Bronchial epithelial cell (primary cell): Measurements from ENCODE around the gene B4GALNT2. TPM values are rescaled to one million over a fixed set of nuclear protein-coding genes. Genes with fewer than 3 reads are reported as not detected.
A peak's percentile ranks its signal among the peaks of the same experiment; 100 is the strongest.

Experiments
- DNase-seq: peaks from one replicate; pipeline ENCODE4 v3.0.0-alpha.2; 2010; ENCODE audit warnings: low read depth
- FAIRE-seq: peaks from 2 replicates; lab custom pipeline; 2011; peaks lifted over from hg19 to GRCh38; lab: Jason Lieb, UNC
- H3K27me3 ChIP-seq: 2 replicates; pipeline ENCODE4 v1.5.1; 2011; ENCODE audit warnings: low read length; ENCODE audit not compliant: control insufficient read depth, insufficient read depth
- H3K36me3 ChIP-seq: 2 replicates; pipeline ENCODE4 v1.5.1; 2011; ENCODE audit warnings: low read length; ENCODE audit not compliant: control insufficient read depth, insufficient read depth
- H3K4me3 ChIP-seq: 2 replicates; pipeline ENCODE4 v1.5.1; 2011; ENCODE audit warnings: mild to moderate bottlenecking, low read depth, low read length, control low read depth
- CTCF ChIP-seq: IDR thresholded peaks from 2 replicates; pipeline ENCODE4 v1.5.1; 2011; ENCODE audit warnings: mild to moderate bottlenecking, moderate library complexity, low read length, control low read depth, inconsistent platforms; ENCODE audit not compliant: insufficient read depth, severe bottlenecking
- total RNA-seq: library from RNA; depleted of rRNA; stranded (reverse); fragments of >200 nt; gene quantifications from 2 replicates; pipeline ENCODE4 v1.2.1, GENCODE V29; 2014

The B4GALNT2 gene
- total RNA-seq, 1 donor from 2014 or later, result 4.2 TPM

- H3K4me3 ChIP-seq, result no peak overlapping the region
- DNase-seq (peak; percentile 41), FAIRE-seq (no peak)
- no peaks in the 10 kb centered on the region for H3K36me3 ChIP-seq
- H3K27me3 ChIP-seq, result no peaks in the 10 kb centered on the region
- TF ChIP-seq CTCF, result no peak
Measured at GRCh38 chr17:49106321-49107210, 26.0 kb upstream of the B4GALNT2 start.

GRCh38 chr17:49107211-49107557, 25.4 kb upstream of the B4GALNT2 start:
- FAIRE-seq, result no peak
- no peak overlapping the region for H3K4me3 ChIP-seq
- H3K27me3 ChIP-seq, result no peaks in the 10 kb centered on the region
- H3K36me3 ChIP-seq, result no peaks in the 10 kb centered on the region
- DNase-seq, result no peak
- TF ChIP-seq CTCF, result no peak

GRCh38 chr17:49108318-49108717, 24.3 kb upstream of the B4GALNT2 start:
- no peaks in the 10 kb centered on the region for H3K27me3 ChIP-seq
- H3K36me3 ChIP-seq, result no peaks in the 10 kb centered on the region
- H3K4me3 ChIP-seq, result no peak overlapping the region
- FAIRE-seq (no peak), DNase-seq (peak; percentile 68)
- no peak for TF ChIP-seq CTCF

DNA sequence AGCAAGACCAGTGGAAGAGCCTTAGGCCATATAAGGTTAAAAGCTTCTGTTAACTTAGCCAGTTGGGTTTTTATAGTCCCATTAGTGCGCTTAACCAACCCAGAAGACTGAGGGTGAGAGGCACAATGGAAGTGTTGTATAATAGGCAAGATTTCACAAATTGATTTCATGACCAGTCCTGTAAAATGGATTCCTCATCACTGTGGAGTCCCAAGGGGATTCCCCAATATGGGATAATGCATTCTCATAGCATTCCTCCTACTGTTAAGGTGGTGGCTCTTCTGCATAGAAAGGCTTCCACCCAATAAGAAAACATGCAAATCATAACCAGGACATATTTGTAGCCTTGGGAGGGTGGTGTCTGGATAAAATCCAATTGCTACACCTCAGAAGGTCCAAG, 22.1 kb upstream of the B4GALNT2 start:
- DNase-seq (peak; percentile 86), FAIRE-seq (no peak)
- no peak for TF ChIP-seq CTCF
- no peaks in the 10 kb centered on the region for H3K36me3 ChIP-seq
- H3K4me3 ChIP-seq, result no peak overlapping the region
- no peaks in the 10 kb centered on the region for H3K27me3 ChIP-seq

DNA sequence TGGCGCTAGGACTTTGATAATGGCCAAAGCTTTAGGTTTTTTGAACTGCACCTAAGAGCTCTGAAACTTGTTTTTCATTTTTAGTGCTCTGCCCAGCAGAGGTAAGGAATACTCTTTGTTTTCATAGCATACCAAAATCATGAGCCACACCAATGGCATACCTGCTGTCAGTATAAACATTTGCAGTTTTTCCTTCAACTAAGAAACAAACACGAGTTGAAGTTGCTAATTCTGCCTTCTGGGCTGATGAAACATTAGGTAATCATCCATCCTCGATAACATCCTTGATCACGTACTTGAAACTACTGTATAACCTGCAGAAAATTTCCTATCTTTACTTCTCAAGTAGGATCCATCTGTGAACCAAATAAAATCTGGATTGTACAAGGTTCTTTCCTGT, 20.6 kb upstream of the B4GALNT2 start:
- no peak for TF ChIP-seq CTCF
- FAIRE-seq (peak; percentile 32), DNase-seq (peak; percentile 81)
- Histone ChIP-seq H3K27me3 (no peaks in the 10 kb centered on the region), H3K4me3 (no peak overlapping the region), H3K36me3 (no peaks in the 10 kb centered on the region)
